Thyroid gland (tissue), 4 donors: ENCODE data around the gene MMAB. TPM values are rescaled to one million over a fixed set of nuclear protein-coding genes. Genes with fewer than 3 reads are reported as not detected.
A peak's percentile ranks its signal among the peaks of the same experiment; 100 is the strongest.

ENCODE experiments used
- DNase-seq, 2 donors: peaks; one replicate each; pipeline ENCODE4 v3.0.0-alpha.2; 2019
- H3K27ac ChIP-seq, 3 donors: fragments of 200-600 bp; sonication (generic); 1 replicate in 2 of 3; 2 replicates in 1 of 3; pipeline ENCODE4 v1.5.1; 2016 to 2019; ENCODE audit warnings: mild to moderate bottlenecking in 1 of 3, moderate library complexity in 1 of 3
- H3K27me3 ChIP-seq: fragments of 200-600 bp; sonication (generic); one replicate; pipeline ENCODE4 v1.5.1; 2019
- H3K36me3 ChIP-seq, 2 donors: fragments of 200-600 bp; sonication (generic); one replicate each; pipeline ENCODE4 v1.5.1; 2016 to 2019
- H3K4me1 ChIP-seq, 2 donors: fragments of 200-600 bp; sonication (generic); one replicate each; pipeline ENCODE4 v1.5.1; 2017 to 2019
- H3K4me3 ChIP-seq, 3 donors: fragments of 200-600 bp; sonication (generic); replicated peaks in 1 of 3; 1 replicate in 2 of 3; 2 replicates in 1 of 3; pipeline ENCODE4 v1.5.1; 2016; ENCODE audit warnings: mild to moderate bottlenecking in 1 of 3
- H3K9me3 ChIP-seq: fragments of 200-600 bp; sonication (generic); one replicate; pipeline ENCODE4 v1.5.1; 2017
- POLR2A ChIP-seq, 2 donors: fragments of 450-650 bp; IDR thresholded peaks; one replicate each; pipeline ENCODE4 v1.6.1; 2017; ENCODE audit warnings: antibody characterized with exemption in 2 of 2, mild to moderate bottlenecking in 2 of 2, moderate library complexity in 1 of 2
- WGBS, 2 donors: methylation state at CpG; one replicate each; pipeline ENCODE4 v1.1.5; 2017; 5-methylcytosine and 5-hydroxymethylcytosine counted together
- intact Hi-C: fragments of 100-400 bp; cut with DNase I; formaldehyde crosslinking; loops from one replicate; pipeline ENCODE4 v1.15.1; 2023
- total RNA-seq, 4 donors: library from RNA; depleted of rRNA; stranded (reverse); fragments of >200 nt; gene quantifications; one replicate each; pipeline ENCODE4 v1.2.3, GENCODE V29; 2016
- TF ChIP-seq, protein P1 (sequence below), 6 experiments: fragments of 200-600 bp in 3 of 6; fragments of 450-650 bp in 3 of 6; sonication (generic) in 3 of 6; IDR thresholded peaks; one replicate each; pipeline ENCODE4 v1.5.1; 2016 to 2019; ENCODE audit warnings: antibody characterized with exemption in 6 of 6, mild to moderate bottlenecking in 2 of 6, inconsistent platforms in 1 of 6, moderate library complexity in 1 of 6

MMAB gene
- total RNA-seq = 10 to 100 TPM; 40.3 to 82.2 (median 69.7) TPM

DNA sequence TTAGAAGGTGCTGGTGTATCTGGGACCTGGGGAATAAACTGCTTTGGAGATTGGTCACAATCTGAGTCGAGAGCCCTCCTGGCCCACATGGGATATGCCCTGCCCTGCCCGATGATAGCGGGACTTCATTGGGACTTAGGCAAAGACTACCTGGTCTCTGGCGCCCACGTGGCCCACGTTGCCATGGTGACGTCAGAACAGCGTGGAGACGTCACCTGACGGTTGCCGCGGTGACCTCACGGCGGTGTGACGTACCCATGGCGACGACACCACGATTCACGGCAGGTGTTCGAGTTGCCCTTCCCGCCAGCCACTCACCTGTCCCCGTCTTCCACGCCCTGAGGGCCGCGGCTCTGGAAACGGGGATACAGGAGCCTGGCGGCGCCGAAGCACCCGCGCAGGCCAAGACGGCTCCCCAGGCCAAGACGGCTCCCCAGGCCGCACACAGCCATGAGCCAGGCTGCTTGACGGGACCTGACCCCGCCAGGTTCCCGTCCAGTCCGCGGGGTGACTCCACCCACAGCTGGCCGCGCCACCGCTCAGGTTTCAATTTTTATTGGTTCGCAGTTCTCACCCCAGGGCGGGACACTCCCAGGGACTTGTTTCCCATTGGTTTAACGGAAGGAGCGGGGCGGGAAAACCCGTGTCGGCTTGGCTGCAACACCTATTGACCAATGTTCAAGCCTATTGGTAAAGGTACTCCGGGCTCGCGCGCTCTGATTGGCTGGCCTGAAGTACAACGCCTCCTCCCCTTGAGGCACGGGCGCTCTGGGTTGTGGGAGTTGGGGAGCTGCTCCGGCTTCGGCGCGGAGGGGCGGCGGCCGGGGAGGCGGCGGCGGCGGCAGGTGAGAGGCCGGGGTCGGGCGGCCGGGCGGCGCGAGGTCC, at the start of gene MMAB, which contains the start of gene MVK:
MMAB (minus strand) TSS at position 476 of the 885 bp plus-strand sequence; CDS start at position 452, 24 bp downstream.
MVK (plus strand) TSS at position 766 of the 885 bp plus-strand sequence. CDS start 1,029 bp downstream, outside the sequence.
- H3K36me3 ChIP-seq = peaks cover 22 to 31% of the 10 kb centered on the region in 2 donors
- intact Hi-C loops = no loop called here
- peak within 1 kb of the TSS; percentile 48 to 64 (median 62) for H3K4me3 ChIP-seq
- H3K9me3 ChIP-seq = no peaks in the 10 kb centered on the region
- no peaks in the 10 kb centered on the region for H3K27me3 ChIP-seq
- peak; percentile 56 to 76 for TF ChIP-seq POLR2A (IDR thresholded peaks at IDR 0.05)
- TF ChIP-seq, protein P1, sequence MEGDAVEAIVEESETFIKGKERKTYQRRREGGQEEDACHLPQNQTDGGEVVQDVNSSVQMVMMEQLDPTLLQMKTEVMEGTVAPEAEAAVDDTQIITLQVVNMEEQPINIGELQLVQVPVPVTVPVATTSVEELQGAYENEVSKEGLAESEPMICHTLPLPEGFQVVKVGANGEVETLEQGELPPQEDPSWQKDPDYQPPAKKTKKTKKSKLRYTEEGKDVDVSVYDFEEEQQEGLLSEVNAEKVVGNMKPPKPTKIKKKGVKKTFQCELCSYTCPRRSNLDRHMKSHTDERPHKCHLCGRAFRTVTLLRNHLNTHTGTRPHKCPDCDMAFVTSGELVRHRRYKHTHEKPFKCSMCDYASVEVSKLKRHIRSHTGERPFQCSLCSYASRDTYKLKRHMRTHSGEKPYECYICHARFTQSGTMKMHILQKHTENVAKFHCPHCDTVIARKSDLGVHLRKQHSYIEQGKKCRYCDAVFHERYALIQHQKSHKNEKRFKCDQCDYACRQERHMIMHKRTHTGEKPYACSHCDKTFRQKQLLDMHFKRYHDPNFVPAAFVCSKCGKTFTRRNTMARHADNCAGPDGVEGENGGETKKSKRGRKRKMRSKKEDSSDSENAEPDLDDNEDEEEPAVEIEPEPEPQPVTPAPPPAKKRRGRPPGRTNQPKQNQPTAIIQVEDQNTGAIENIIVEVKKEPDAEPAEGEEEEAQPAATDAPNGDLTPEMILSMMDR (IDR thresholded peaks at IDR 0.05) = no peak
- peaks cover 16 to 20% of the 10 kb centered on the region in 2 donors for H3K4me1 ChIP-seq
- DNase-seq = peak; percentile 100
- H3K27ac ChIP-seq = peak within 1 kb of the TSS; percentile 47 to 77 (median 59)
- WGBS, 2 donors = 0 to 1% methylated on average over 16 to 42 of the region's 74 CpGs

DNA sequence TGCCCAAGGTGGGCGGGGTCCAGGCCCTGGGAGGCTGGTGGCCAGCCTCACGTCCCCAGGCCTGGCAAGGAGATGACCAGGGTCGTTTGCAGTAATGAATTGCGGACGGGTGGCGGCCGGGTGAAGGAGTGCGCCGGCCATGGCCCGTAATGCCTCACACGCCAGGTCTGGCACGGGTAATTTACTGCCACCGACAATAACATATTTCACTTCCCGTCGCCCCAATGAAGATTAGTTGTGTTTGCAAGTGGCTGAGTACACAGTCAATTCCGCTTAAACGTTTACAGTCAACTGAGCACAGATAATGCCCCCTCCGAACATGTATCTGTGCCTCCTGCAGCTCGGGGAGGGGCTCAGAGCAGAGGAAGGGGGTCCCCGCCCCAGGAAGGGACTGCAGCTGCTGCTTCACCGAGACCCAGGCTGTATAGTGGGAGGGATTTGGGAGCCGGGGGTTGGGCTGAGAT, 48.6 kb upstream of the MMAB start:
- H3K27ac ChIP-seq = no peak overlapping the region
- 44 to 49% methylated on average over 21 of the region's 22 CpGs for WGBS, 2 donors

DNA sequence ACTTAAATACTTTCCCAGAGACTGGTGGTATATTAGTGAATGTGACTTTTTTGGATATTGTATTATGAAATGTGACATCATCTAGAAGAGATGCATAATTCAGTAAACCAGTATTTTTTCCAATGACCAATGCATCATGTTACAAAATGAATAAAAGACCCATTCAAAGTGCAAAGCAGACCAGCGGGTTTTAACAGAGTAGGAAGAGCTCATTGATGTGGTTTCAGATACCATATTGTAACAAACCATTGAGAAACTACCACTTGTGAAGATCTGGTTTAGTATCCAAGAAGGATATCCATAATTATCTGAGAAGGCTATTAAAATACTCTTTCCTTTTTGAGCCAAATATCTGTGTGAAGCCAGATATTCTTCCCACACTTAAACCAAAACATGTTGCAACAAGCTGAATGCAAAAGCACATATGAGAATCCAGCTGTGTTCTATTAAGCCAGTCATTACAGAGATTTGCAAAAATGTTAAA, 47.9 kb upstream of the MMAB start:
- Histone ChIP-seq H3K27me3 (no peaks in the 10 kb centered on the region), H3K36me3 (no peaks in the 10 kb centered on the region), H3K4me3 (no peak overlapping the region), H3K4me1 (no peaks in the 10 kb centered on the region), H3K9me3 (no peaks in the 10 kb centered on the region), H3K27ac (no peak overlapping the region)
- 47 to 65% methylated on average over 1 of the region's 1 CpG for WGBS, 2 donors
- DNase-seq = no peak
- TF ChIP-seq, protein P1 (IDR thresholded peaks at IDR 0.05) = no peak
- TF ChIP-seq POLR2A (IDR thresholded peaks at IDR 0.05) = no peak
- intact Hi-C loops = no loop called here

More for the DNA sequence above, 48.6 kb upstream of the MMAB start:
- no peak overlapping the region for H3K4me3 ChIP-seq
- DNase-seq = no peak
- H3K9me3 ChIP-seq = no peaks in the 10 kb centered on the region
- H3K36me3 ChIP-seq = no peaks in the 10 kb centered on the region
- intact Hi-C loops = no loop called here
- H3K27me3 ChIP-seq = no peaks in the 10 kb centered on the region
- H3K4me1 ChIP-seq = no peaks in the 10 kb centered on the region
- TF ChIP-seq, protein P1 (IDR thresholded peaks at IDR 0.05) = no peak
- TF ChIP-seq POLR2A (IDR thresholded peaks at IDR 0.05) = no peak

DNA sequence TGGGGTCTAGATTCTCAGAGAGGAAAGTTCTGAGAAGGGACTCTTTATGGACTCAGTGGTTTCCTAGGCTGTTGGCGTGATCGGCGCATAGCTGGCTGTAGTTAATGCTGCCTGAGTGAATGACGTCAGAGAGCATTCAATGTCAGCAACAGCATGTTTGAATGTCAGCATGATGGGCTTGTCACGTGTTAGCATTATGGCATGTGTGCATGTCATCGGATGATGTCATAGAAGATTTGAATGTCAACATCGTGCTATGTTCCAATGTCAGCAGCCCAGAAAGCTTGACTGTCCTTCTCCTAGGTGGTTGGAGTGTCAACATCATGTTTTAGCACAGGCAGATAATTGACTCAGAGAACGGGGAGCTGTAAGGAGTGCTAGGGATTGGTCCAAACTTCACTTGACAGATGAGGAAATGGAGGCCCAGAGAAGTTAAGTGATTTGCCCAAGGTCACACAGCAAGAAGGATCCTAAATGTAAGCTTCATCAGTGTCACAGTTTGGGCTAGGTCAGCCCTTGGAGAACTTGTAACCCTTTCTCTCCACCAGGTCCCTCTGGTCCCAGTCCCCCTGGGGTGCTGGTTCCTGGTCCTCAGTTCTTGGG, 45.8 kb upstream of the MMAB start:
- WGBS, 2 donors = 87 to 95% methylated on average over 8 of the region's 8 CpGs
- intact Hi-C loops = no loop called here
- Histone ChIP-seq H3K36me3 (no peaks in the 10 kb centered on the region), H3K4me3 (no peak overlapping the region), H3K27ac (no peak overlapping the region), H3K27me3 (no peaks in the 10 kb centered on the region), H3K9me3 (no peaks in the 10 kb centered on the region), H3K4me1 (no peaks in the 10 kb centered on the region)
- no peak for DNase-seq
- TF ChIP-seq POLR2A (IDR thresholded peaks at IDR 0.05) = no peak
- TF ChIP-seq, protein P1 (IDR thresholded peaks at IDR 0.05) = no peak
